ENCODE results near the gene IL17F. TPM values are rescaled to one million over a fixed set of nuclear protein-coding genes. Genes with fewer than 3 reads are reported as not detected.

Gene IL17F
- total and polyA plus RNA-seq, 2 experiments from 2014 or later, result not detected

- TF ChIP-seq REST (IDR thresholded peaks at IDR 0.05; ENCODE audit: unreplicated experiment) (no peak), CTCF (conservative IDR thresholded peaks at IDR 0.05; ENCODE audit: low read depth in 2 of 2) (no peak), EZH2phosphoT487 (IDR thresholded peaks at IDR 0.05; ENCODE audit: unreplicated experiment) (no peak), ZNF114 (CRISPR knock-in tag; IDR thresholded peaks at IDR 0.05) (no peak)
Observed at GRCh38 chr6:52276130-52276529, 31.8 kb upstream of the IL17F start (continued).

- H3K9me2 ChIP-seq (ENCODE audit: insufficient read depth), result no peaks in the 10 kb centered on the region
- peaks cover 8% of the 10 kb centered on the region; the same call in 1 of the 2 replicates for H3F3A ChIP-seq (replicated peaks; ENCODE audit: low read depth)
- ATAC-seq (no peak), DNase-seq (ENCODE audit: low spot score) (no peak)
- no peaks in the 10 kb centered on the region for H3K27me3 ChIP-seq (ENCODE audit: insufficient read depth)
- H3K36me3 ChIP-seq (ENCODE audit: insufficient read depth), result peaks cover 91% of the 10 kb centered on the region
- no peak overlapping the region for H3K4me3 ChIP-seq
- Mint-ChIP-seq H3K27me3 (ENCODE audit: insufficient read depth, low read depth, poor library complexity) (peaks cover 4% of the 10 kb centered on the region), H3K4me3 (no peak overlapping the region), H3K4me1 (no peaks in the 10 kb centered on the region), H3K9me3 (no peaks in the 10 kb centered on the region; the same call in 2 of the 3 replicates), H3K36me3 (ENCODE audit: low read depth) (peaks cover 99% of the 10 kb centered on the region), H3K27ac (no peak overlapping the region)
- H3K79me2 ChIP-seq (replicated peaks; ENCODE audit: insufficient read depth), result peaks cover 6% of the 10 kb centered on the region
- H2AFZ ChIP-seq, result no peak overlapping the region
- H3K4me2 ChIP-seq, result no peak overlapping the region
- H4K20me1 ChIP-seq (replicated peaks; ENCODE audit: insufficient read depth), result peaks cover 58% of the 10 kb centered on the region
- no peaks in the 10 kb centered on the region for H3K4me1 ChIP-seq (ENCODE audit: insufficient read depth)
- no peak overlapping the region for H3K27ac ChIP-seq (ENCODE audit: low read depth)
- no peak for TF ChIP-seq JUNB (IDR thresholded peaks at IDR 0.05; ENCODE audit: unreplicated experiment)
- no peak for TF ChIP-seq ZNF331 (CRISPR knock-in tag; IDR thresholded peaks at IDR 0.05; ENCODE audit: low read depth)
- TF ChIP-seq STAT1 (IDR thresholded peaks at IDR 0.05; ENCODE audit: unreplicated experiment), result no peak
- TF ChIP-seq ZNF114 (CRISPR knock-in tag; IDR thresholded peaks at IDR 0.05), result no peak
- no peak for TF ChIP-seq EZH2phosphoT487 (IDR thresholded peaks at IDR 0.05; ENCODE audit: unreplicated experiment)
- no peak for TF ChIP-seq REST (IDR thresholded peaks at IDR 0.05; ENCODE audit: unreplicated experiment)
- no peak for TF ChIP-seq ZNF462 (CRISPR knock-in tag; IDR thresholded peaks at IDR 0.05)
Observed at GRCh38 chr6:52271852-52272460, 27.7 kb upstream of the IL17F start.

Measured in GM23338 (cell line).